Dermis microvascular lymphatic vessel endothelial cell (primary cell): Measurements from ENCODE around the gene ADIRF. TPM values are rescaled to one million over a fixed set of nuclear protein-coding genes. Genes with fewer than 3 reads are reported as not detected.
"Not testable (repeated sequence)": the region's sequence is repeated elsewhere in the genome, so short reads cannot be mapped to it uniquely, and the experiment has no call there.

Source experiments
- DNase-seq, 2 donors: peaks; one replicate each; pipeline versions ENCODE4 v3.0.0 to v3.0.0-alpha.2; 2010; ENCODE audit warnings: low read depth in 2 of 2
- total RNA-seq: library from RNA; depleted of rRNA; stranded (reverse); fragments of >200 nt; gene quantifications from 2 replicates; pipeline ENCODE4 v1.2.1, GENCODE V29; 2014

ADIRF gene
- total RNA-seq, 1 donor from 2014 or later, result 44.4 TPM

DNA sequence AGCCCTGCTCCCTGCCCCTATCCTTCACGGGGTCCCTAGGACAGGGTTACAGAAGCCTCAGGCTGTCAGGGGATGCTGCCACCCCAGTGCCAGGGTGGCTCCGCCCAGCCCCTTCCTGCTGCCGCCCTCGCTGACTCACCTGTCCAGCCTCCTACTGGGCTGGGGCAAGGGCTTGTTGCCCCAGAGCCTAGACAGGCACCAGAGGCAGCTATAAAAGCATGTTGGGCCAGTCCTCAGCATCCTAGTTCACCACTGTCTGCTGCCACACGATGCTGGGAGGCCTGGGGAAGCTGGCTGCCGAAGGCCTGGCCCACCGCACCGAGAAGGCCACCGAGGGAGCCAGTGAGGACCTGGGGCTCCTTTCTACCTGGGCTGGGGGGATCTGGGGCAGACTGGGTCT lies 51.8 kb downstream of the ADIRF start, which contains the start of gene FAM25A:
Gene FAM25A, plus strand, starts transcription at position 239 of the 400 bp plus-strand sequence. Its CDS starts 31 bp downstream, at position 270.
- not testable (repeated sequence) for DNase-seq

Other genes with a start within 250 kb of the ADIRF start
- gene BMPR1A, start 211.9 kb upstream of the ADIRF start, total RNA-seq, result 0.13 TPM in 2 replicates
- gene MMRN2, start 10.9 kb upstream of the ADIRF start, total RNA-seq, result 82.2 and 108 TPM in 2 replicates
- gene SNCG, start 9.9 kb upstream of the ADIRF start, total RNA-seq, result 108 and 137 TPM in 2 replicates
- gene FAM25A, start 51.8 kb downstream of the ADIRF start, total RNA-seq, result not detected in 2 replicates
- 136 and 165 TPM in 2 replicates for gene GLUD1, start 126.4 kb downstream of the ADIRF start, total RNA-seq
- gene SHLD2, start 126.7 kb downstream of the ADIRF start, total RNA-seq, result 17.6 and 18.1 TPM in 2 replicates